Smooth muscle cell (in vitro differentiated cells): ENCODE data around the gene GTSE1. TPM values are rescaled to one million over a fixed set of nuclear protein-coding genes. Genes with fewer than 3 reads are reported as not detected.

Experiments
- DNase-seq: peaks from one replicate; lab custom pipeline; 2025; ENCODE audit not compliant: unreplicated experiment; lab: John Stamatoyannopoulos, UW
- H2AFZ ChIP-seq: fragments of 200-600 bp; sonication (generic); 2 replicates; pipeline ENCODE4 v1.6.0; 2016; ENCODE audit warnings: antibody characterized with exemption, low read depth, mild to moderate bottlenecking
- H3F3A ChIP-seq: fragments of 200-600 bp; sonication (generic); 2 replicates; pipeline ENCODE4 v1.6.0; 2017; ENCODE audit warnings: antibody characterized with exemption, low read depth
- H3K27ac ChIP-seq: fragments of 200-600 bp; sonication (generic); 2 replicates; pipeline ENCODE4 v1.5.1; 2016; ENCODE audit warnings: low read depth, mild to moderate bottlenecking
- H3K27me3 ChIP-seq: fragments of 200-600 bp; sonication (generic); 2 replicates; pipeline ENCODE4 v1.6.1; 2016; ENCODE audit warnings: low read depth, mild to moderate bottlenecking
- H3K36me3 ChIP-seq: fragments of 200-600 bp; sonication (generic); 2 replicates; pipeline ENCODE4 v1.5.1; 2016; ENCODE audit warnings: low read depth
- H3K4me1 ChIP-seq: fragments of 200-600 bp; sonication (generic); 2 replicates; pipeline ENCODE4 v1.5.1; 2016; ENCODE audit warnings: low read depth
- H3K4me2 ChIP-seq: fragments of 200-600 bp; sonication (generic); 2 replicates; pipeline ENCODE4 v1.6.0; 2016; ENCODE audit warnings: mild to moderate bottlenecking
- H3K4me3 ChIP-seq: fragments of 200-600 bp; sonication (generic); 2 replicates; pipeline ENCODE4 v1.5.1; 2016; ENCODE audit warnings: mild to moderate bottlenecking
- H3K79me2 ChIP-seq: fragments of 200-600 bp; sonication (generic); 2 replicates; pipeline ENCODE4 v1.6.0; 2016; ENCODE audit warnings: low read depth, mild to moderate bottlenecking
- H3K9ac ChIP-seq: fragments of 200-600 bp; sonication (generic); 2 replicates; pipeline ENCODE4 v1.6.0; 2016; ENCODE audit warnings: low read depth
- H3K9me3 ChIP-seq: fragments of 200-600 bp; sonication (generic); replicated peaks from 2 replicates; pipeline ENCODE4 v1.5.1; 2016; ENCODE audit warnings: low read depth
- H4K20me1 ChIP-seq: fragments of 200-600 bp; sonication (generic); 2 replicates; pipeline ENCODE4 v1.6.0; 2016; ENCODE audit warnings: low read depth
- CTCF ChIP-seq: fragments of 200-600 bp; sonication (generic); IDR thresholded peaks from 2 replicates; pipeline ENCODE4 v1.5.1; 2017; ENCODE audit warnings: borderline replicate concordance, mild to moderate bottlenecking, antibody characterized with exemption; ENCODE audit not compliant: insufficient read depth, poor library complexity, severe bottlenecking
- WGBS: methylation state at CpG from one replicate; pipeline ENCODE4 v1.1.7; 2016; ENCODE audit warnings: low lambda C conversion rate; 5-methylcytosine and 5-hydroxymethylcytosine counted together
- polyA plus RNA-seq: library from polyadenylated mRNA; unstranded; fragments of >200 nt; fragmentation: Nextera tagmentation; extraction: Ambion mirVana; gene quantifications from 2 replicates; pipeline ENCODE4 v1.2.1, GENCODE V29; 2016
- total RNA-seq: library from RNA; depleted of rRNA; stranded (reverse); fragments of >200 nt; gene quantifications from 2 replicates; pipeline ENCODE4 v1.2.3, GENCODE V29; 2014

GTSE1 gene
- total and polyA plus RNA-seq, 2 experiments from 2014 or later = 3.6 to 6.8 TPM

GRCh38 chr22:46348099-46348695, 51.5 kb downstream of the GTSE1 start:
- H4K20me1 ChIP-seq = peaks cover 54% of the 10 kb centered on the region
- H3K27ac ChIP-seq = no peak overlapping the region
- no peak overlapping the region for H3K9ac ChIP-seq
- DNase-seq = no peak
- H3K79me2 ChIP-seq = no peaks in the 10 kb centered on the region
- no peak overlapping the region for H2AFZ ChIP-seq
- TF ChIP-seq CTCF = no peak
- H3K9me3 ChIP-seq = no peaks in the 10 kb centered on the region
- H3K4me1 ChIP-seq = no peaks in the 10 kb centered on the region
- peaks cover 7% of the 10 kb centered on the region for H3K36me3 ChIP-seq
- WGBS = 97% methylated on average over 15 of the region's 15 CpGs
- H3F3A ChIP-seq = no peaks in the 10 kb centered on the region
- no peak overlapping the region for H3K4me3 ChIP-seq
- H3K4me2 ChIP-seq = no peak overlapping the region
- H3K27me3 ChIP-seq = no peaks in the 10 kb centered on the region

- peaks cover 65% of the 10 kb centered on the region for H4K20me1 ChIP-seq
- H3K27me3 ChIP-seq = no peaks in the 10 kb centered on the region
- H3K4me3 ChIP-seq = no peak overlapping the region
- 94% methylated on average over 18 of the region's 18 CpGs for WGBS
- no peak overlapping the region for H3K9ac ChIP-seq
- no peaks in the 10 kb centered on the region for H3K79me2 ChIP-seq
- no peak for TF ChIP-seq CTCF
- H3K27ac ChIP-seq = no peak overlapping the region
- no peaks in the 10 kb centered on the region for H3K4me1 ChIP-seq
- DNase-seq = no peak
- H2AFZ ChIP-seq = no peak overlapping the region
- no peak overlapping the region for H3K4me2 ChIP-seq
- no peaks in the 10 kb centered on the region for H3K9me3 ChIP-seq
- no peaks in the 10 kb centered on the region for H3F3A ChIP-seq
- peaks cover 7% of the 10 kb centered on the region for H3K36me3 ChIP-seq
These were observed 52.6 kb downstream of the GTSE1 start for GRCh38 chr22:46349238-46349637.

- DNase-seq = no peak
- Histone ChIP-seq H3F3A (no peaks in the 10 kb centered on the region), H4K20me1 (peaks cover 65% of the 10 kb centered on the region), H3K9me3 (no peaks in the 10 kb centered on the region), H3K36me3 (peaks cover 7% of the 10 kb centered on the region), H3K27ac (no peak overlapping the region), H3K4me2 (no peak overlapping the region), H3K9ac (no peak overlapping the region), H3K27me3 (no peaks in the 10 kb centered on the region), H3K4me1 (no peaks in the 10 kb centered on the region), H2AFZ (no peak overlapping the region), H3K4me3 (no peak overlapping the region), H3K79me2 (no peaks in the 10 kb centered on the region)
- TF ChIP-seq CTCF = no peak
- WGBS = 84% methylated on average over 6 of the region's 6 CpGs
These were observed 53.0 kb downstream of the GTSE1 start for GRCh38 chr22:46349681-46350080.

GRCh38 chr22:46350121-46350520, 53.5 kb downstream of the GTSE1 start:
- H3F3A ChIP-seq = no peaks in the 10 kb centered on the region
- 95% methylated on average over 7 of the region's 7 CpGs for WGBS
- H3K4me1 ChIP-seq = no peaks in the 10 kb centered on the region
- no peak overlapping the region for H3K27ac ChIP-seq
- no peak overlapping the region for H3K4me2 ChIP-seq
- peaks cover 7% of the 10 kb centered on the region for H3K36me3 ChIP-seq
- H2AFZ ChIP-seq = no peak overlapping the region
- no peaks in the 10 kb centered on the region for H3K79me2 ChIP-seq
- no peaks in the 10 kb centered on the region for H3K27me3 ChIP-seq
- TF ChIP-seq CTCF = no peak
- H3K9me3 ChIP-seq = no peaks in the 10 kb centered on the region
- no peak overlapping the region for H3K9ac ChIP-seq
- no peak overlapping the region for H3K4me3 ChIP-seq
- DNase-seq = no peak
- H4K20me1 ChIP-seq = peaks cover 65% of the 10 kb centered on the region
